ENCODE measurements around the gene FUT2. TPM values are rescaled to one million over a fixed set of nuclear protein-coding genes. Genes with fewer than 3 reads are reported as not detected.
A peak's percentile ranks its signal among the peaks of the same experiment; 100 is the strongest.

FUT2 gene
- total and polyA plus RNA-seq, 2 of the 13 experiments (the other 11 are each of a cell fraction or from before 2014, with no cell fraction given): 0.07 TPM; not detected in 1

GRCh38 chr19:48720613-48721296 lies 25.0 kb downstream of the FUT2 start (continued):
- TF ChIP-seq ZXDC (CRISPR knock-in tag; IDR thresholded peaks at IDR 0.05) (no peak), RELA (CRISPR knock-in tag; IDR thresholded peaks at IDR 0.05) (no peak), ZNF407 (CRISPR knock-in tag; IDR thresholded peaks at IDR 0.05; ENCODE audit: not compliant biosample characterization) (peak; percentile 55), TIGD3 (CRISPR knock-in tag; IDR thresholded peaks at IDR 0.05; ENCODE audit: borderline replicate concordance) (no peak), ZNF781 (CRISPR knock-in tag; IDR thresholded peaks at IDR 0.05; ENCODE audit: borderline replicate concordance, not compliant biosample characterization) (no peak), ZNF720 (CRISPR knock-in tag; IDR thresholded peaks at IDR 0.05) (no peak), SOX6 (IDR thresholded peaks at IDR 0.05) (no peak), SOX6 (CRISPR knock-in tag; IDR thresholded peaks at IDR 0.05) (peak; percentile 57), E2F5 (CRISPR knock-in tag; conservative IDR thresholded peaks at IDR 0.05) (peak; percentile 99)
